ENCODE data around the gene KPTN.

DNA sequence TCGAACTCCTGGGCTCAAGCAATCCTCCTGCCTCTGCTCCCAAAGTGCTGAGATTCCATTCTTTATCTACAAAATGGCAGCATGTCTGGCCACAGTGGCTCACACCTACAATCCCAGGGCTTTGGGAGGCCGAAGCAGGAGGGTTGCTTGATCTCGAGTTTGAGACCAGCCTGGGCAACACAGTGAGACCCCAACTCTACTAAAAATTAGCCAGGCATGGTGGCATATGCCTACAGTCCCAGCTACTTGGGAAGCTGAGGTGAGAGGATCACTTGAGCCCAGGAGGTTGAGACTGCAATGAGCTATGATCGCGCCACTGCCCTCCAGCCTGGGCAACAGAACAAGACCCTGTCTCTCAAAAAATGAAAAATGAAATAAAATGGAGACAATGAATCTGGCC, 24.7 kb upstream of the KPTN start:
- TF ChIP-seq, protein P1, sequence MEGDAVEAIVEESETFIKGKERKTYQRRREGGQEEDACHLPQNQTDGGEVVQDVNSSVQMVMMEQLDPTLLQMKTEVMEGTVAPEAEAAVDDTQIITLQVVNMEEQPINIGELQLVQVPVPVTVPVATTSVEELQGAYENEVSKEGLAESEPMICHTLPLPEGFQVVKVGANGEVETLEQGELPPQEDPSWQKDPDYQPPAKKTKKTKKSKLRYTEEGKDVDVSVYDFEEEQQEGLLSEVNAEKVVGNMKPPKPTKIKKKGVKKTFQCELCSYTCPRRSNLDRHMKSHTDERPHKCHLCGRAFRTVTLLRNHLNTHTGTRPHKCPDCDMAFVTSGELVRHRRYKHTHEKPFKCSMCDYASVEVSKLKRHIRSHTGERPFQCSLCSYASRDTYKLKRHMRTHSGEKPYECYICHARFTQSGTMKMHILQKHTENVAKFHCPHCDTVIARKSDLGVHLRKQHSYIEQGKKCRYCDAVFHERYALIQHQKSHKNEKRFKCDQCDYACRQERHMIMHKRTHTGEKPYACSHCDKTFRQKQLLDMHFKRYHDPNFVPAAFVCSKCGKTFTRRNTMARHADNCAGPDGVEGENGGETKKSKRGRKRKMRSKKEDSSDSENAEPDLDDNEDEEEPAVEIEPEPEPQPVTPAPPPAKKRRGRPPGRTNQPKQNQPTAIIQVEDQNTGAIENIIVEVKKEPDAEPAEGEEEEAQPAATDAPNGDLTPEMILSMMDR (IDR thresholded peaks at IDR 0.05), result no peak
- TF ChIP-seq POLR2A (IDR thresholded peaks at IDR 0.05), result no peak
